DND-41 (cell line): ENCODE measurements around the gene BPIFB1.

Source experiments
- CTCF ChIP-seq: IDR thresholded peaks from 2 replicates; pipeline ENCODE4 v1.5.1; 2012; ENCODE audit warnings: borderline replicate concordance, low read length, moderate library complexity, mild to moderate bottlenecking; ENCODE audit not compliant: poor library complexity, severe bottlenecking; ENCODE audit errors: extremely low read depth
- EZH2 ChIP-seq: IDR thresholded peaks from 3 replicates; pipeline ENCODE4 v1.6.1; 2012; ENCODE audit warnings: borderline replicate concordance, low read depth, mild to moderate bottlenecking, moderate library complexity, low read length, inconsistent platforms; ENCODE audit not compliant: severe bottlenecking

- TF ChIP-seq CTCF (no peak), EZH2 (no peak)
Observed at GRCh38 chr20:33306228-33306627, 23.2 kb downstream of the BPIFB1 start.
